Fibroblast of skin of scalp (primary cell): ENCODE data around the gene STK32C. TPM values are rescaled to one million over a fixed set of nuclear protein-coding genes. Genes with fewer than 3 reads are reported as not detected.

Experiments used
- DNase-seq: peaks from one replicate; pipeline ENCODE4 v3.0.0-alpha.2; 2013
- polyA plus RNA-seq, 2 experiments: library from polyadenylated mRNA; unstranded; fragments of 120-200 nt; gene quantifications; one replicate each; pipeline ENCODE4 v1.2.1, GENCODE V29; 2013; ENCODE audit not compliant: insufficient read length in 2 of 2

STK32C gene
- 15.8 TPM for polyA plus RNA-seq (2013, experiment 1 of 2; ENCODE audit: insufficient read length)
- polyA plus RNA-seq (2013, experiment 2 of 2; ENCODE audit: insufficient read length), result 13.6 TPM

GRCh38 chr10:132307823-132308586 lies at the start of gene STK32C:
TSS of gene STK32C (minus strand) at chr10:132307950. CDS start at chr10:132307833, 117 bp downstream.
- DNase-seq, result peak; percentile 93

- no peak for DNase-seq
Observed at GRCh38 chr10:132356621-132357195, 49.0 kb upstream of the STK32C start.

GRCh38 chr10:132355754-132356153 lies 48.0 kb upstream of the STK32C start:
- no peak for DNase-seq

DNA sequence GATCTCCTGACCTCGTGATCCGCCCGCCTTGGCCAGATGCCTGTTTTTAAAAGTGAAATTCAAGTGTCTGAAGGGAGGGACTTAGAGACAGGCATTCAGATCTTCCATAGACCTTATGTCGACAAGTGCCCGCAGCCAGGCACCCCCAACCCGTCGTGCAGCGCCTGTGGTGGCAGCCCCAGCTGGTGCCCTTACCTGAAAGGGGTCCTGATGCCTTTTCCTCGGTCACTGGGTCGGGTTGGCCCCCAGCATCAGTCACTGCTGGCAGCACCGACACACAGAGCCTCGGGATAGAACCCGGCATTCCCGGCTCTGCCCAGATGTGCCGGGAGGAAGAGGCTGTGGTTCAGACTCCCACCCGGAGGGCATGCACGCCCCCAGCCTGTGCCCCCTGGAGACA lies 47.5 kb upstream of the STK32C start:
- no peak for DNase-seq

GRCh38 chr10:132354356-132355094 lies 46.8 kb upstream of the STK32C start:
- DNase-seq, result no peak

- DNase-seq, result no peak
Observed at GRCh38 chr10:132353456-132354355, 46.0 kb upstream of the STK32C start.

DNA sequence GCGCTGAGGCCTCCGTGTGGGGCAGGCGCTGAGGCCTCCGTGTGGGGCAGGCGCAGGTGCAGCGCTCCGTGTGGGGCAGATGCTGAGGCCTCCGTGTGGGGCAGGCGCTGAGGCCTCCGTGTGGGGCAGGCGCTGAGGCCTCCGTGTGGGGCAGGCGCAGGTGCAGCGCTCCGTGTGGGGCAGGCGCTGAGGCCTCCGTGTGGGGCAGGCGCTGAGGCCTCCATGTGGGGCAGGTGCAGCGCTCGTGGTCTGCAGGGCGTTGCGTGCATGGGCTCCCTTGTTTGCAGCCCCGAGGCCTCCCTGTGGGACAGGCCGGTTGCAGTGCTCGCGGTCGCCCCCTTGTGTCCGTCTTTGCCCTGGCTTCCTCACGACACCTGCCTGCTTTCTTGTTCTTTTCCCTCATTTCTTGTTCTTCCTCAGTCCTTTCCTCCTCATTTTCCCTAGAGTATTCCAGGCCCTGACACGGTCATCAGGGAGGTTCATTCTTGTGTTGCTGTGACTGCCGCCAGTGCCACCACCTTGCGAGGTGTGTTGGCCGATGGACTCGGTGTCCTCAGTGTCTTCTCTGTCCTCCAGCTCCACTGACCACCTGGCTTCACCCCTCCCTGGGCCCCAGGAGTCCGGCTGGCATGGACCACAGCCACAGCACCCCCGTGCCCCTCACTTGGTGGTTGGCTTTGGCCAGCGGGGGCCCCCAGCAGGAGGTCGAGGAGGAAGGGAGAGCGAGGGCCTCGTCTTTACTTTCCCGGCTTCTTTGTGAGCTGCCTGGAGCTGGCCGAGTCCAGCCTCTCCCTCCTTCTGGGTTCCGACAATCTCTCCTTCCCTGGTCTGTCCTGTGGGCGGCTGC lies 44.9 kb upstream of the STK32C start:
- peak; percentile 41 for DNase-seq

DNA sequence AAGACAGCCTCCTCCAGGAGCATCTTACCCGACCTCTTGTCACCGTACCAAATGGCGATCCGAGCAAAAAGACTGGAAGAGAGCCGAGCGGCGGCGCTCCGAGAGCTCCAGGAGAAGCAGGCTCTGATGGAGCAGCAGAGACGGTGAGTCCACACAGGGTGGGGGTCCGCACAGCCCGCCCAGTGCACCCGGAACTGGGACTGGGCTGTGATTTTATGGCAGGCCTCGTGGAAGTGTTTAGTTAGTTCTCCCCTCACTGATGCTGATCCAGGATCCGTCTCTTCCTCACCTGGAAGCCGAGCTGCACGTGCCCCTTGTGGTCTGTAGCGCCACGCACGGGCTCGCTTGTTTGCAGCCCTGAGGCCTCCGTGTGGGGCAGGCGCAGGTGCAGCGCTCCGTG lies 43.9 kb upstream of the STK32C start:
- DNase-seq, result no peak

DNA sequence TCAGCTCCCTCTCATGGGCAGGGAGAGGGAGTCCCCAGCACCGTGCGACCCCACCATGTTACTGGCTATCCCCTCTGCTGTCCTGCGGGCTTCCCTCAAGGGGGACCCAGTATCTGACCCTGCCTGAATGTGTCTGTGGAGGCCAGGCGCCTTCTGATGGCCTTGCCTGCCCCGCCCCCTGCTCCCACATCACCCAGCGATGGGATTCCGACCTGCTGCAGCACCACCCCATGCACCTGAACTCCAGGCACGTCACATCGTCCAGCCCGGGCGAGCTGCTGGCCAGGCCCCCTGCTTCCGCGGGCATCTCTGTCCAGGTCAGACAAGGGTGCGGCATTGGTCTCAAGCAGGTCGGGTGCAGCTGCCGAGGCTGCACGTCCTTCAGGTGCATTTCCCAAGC lies 43.2 kb upstream of the STK32C start:
- DNase-seq, result no peak

GRCh38 chr10:132350391-132350790 lies 42.6 kb upstream of the STK32C start:
- no peak for DNase-seq

GRCh38 chr10:132349766-132350165 lies 42.0 kb upstream of the STK32C start:
- DNase-seq, result no peak

GRCh38 chr10:132347931-132348267 lies 40.1 kb upstream of the STK32C start:
- DNase-seq, result no peak

GRCh38 chr10:132347211-132347930 lies 39.6 kb upstream of the STK32C start:
- DNase-seq, result no peak

DNA sequence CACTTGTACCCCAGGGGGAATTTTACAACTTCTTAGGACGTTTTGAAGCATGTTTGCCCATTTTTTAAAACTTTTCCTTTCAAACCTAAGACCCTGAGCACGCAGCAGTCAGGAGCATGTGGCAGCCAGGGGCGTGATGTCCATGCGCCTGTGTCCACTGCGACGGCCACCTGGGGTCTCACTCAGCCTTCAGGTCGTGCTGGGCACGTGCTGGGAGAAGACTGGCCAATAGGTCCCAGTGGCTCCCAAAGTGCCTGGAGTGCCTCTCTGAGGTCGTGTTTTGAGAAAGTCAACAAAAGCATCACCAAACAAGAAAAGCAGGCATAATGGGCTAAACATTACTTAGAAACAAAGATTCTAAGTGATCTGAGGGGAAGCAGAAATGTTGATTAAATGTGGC lies 39.1 kb upstream of the STK32C start:
- DNase-seq, result no peak

- no peak for DNase-seq
Observed at GRCh38 chr10:132345345-132345744, 37.6 kb upstream of the STK32C start.

DNA sequence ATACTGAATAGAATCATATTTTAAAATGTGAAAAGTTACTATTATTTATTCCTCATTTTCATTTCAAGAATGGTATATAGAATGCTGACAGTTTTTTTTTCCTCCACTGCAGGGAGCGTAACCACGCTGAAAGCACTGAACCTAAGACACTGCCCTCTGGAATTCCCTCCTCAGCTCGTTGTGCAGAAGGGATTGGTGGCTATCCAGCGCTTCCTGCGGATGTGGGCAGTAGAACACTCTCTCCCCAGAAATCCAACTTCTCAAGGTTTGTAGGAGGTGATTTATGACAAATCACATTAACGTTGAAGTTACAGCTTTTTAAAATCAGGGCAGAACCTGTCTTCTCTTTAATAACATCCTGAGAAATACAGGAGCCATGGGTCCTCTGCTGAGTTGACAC lies 36.6 kb upstream of the STK32C start:
- no peak for DNase-seq

DNA sequence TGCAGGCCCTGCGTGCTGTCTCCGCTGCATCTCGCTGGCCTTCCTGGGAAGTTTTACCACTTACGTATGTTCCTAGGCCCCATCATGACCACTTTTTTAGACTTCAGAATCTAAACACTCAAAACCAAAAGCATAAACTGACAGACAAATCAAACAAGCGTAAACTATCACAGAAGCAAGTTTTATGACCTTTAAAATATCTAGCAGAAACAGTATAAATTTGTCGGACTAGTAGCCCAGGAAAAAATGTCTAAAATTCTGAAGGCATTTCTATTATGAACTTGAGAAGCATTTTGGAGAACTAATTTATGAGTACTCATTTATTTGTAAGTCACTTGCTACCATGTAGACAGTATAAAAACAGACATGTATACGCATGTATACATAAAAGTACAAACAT lies 34.8 kb upstream of the STK32C start:
- no peak for DNase-seq

- DNase-seq, result no peak
Observed at GRCh38 chr10:132341781-132342180, 34.0 kb upstream of the STK32C start.

DNA sequence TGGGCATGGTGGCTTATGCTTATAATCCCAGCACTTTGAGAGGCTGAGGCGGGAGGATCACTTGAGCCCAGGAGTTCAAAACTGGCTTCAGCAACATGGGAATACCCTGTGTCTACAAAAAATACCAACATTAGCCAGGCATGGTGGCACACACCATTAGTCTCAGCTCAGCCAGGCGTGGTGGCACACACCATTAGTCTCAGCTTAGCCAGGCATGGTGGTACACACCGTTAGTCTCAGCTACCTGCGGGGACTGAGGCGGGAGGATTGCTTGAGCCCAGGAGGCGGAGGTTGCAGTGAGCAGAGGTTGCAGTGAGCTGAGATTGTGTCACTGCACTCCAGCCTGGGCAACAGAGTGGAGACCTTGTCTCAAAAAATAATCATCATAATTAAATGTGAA lies 33.3 kb upstream of the STK32C start:
- no peak for DNase-seq

DNA sequence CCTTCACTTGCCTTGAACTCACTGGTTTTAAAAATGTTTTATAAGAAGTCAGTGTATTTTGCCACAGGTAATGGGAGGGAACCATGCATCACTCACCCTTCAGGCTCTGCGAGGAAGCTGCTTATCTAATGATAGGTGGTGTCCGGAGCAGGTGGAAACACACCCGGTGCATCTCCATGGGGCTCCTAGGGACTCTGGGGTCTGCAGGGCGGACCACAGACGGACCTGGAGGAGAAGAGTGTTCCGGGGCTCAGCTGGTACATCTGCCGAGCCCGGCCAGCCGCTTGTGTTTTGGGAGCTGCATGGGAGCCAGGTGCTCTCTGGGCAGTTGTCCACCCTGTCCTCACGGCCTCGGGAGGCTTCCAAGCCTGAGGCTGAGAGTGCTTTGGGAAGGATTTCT lies 31.5 kb upstream of the STK32C start:
- no peak for DNase-seq

DNA sequence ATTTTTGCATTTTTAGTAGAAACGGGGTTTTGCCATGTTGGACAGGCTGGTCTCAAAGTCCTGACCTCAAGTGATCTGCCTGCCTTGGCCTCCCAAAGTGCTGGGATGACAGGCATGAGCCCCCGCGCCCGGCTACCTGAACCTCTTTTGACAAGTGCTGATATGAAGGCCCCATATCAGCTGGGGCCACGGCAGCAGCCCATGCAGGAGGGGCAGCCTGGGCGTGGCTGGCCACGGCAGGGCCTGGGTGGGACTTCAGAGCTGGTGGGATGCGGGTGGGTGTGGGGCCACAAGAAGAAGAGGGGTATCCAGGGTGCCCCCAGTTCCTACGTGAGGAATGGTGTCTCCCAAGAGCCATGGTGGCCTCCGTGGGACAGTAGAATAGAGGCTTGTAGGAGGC lies 31.1 kb upstream of the STK32C start:
- DNase-seq, result no peak
